Spleen (tissue), 7 donors: ENCODE results near the gene WDR88.

Experiments
- CTCF ChIP-seq, 11 experiments: fragments of 200-600 bp in 7 of 11; fragments of 450-650 bp in 4 of 11; sonication (generic) in 4 of 11; IDR thresholded peaks in 8 of 11; conservative IDR thresholded peaks in 3 of 11; 1 replicate in 7 of 11; 2 replicates in 4 of 11; pipeline versions ENCODE4 v1.4.0 to v1.8.0; 2016 to 2021; ENCODE audit warnings: antibody characterized with exemption in 11 of 11, inconsistent platforms in 4 of 11, mild to moderate bottlenecking in 1 of 11
- POLR2A ChIP-seq, 3 donors: fragments of 450-650 bp; IDR thresholded peaks; one replicate each; pipeline ENCODE4 v1.5.1; 2017; ENCODE audit warnings: antibody characterized with exemption in 3 of 3, mild to moderate bottlenecking in 1 of 3
- donor health status: DM: no; HTN: no; CAD: no; lungs with moderate emphysema.
- donor health status: DM: no; HTN: no; CAD: no.
- donor health status: DM: no; HTN: no; CAD: no.

GRCh38 chr19:33171916-33172359 lies 40.0 kb downstream of the WDR88 start:
- no peak for TF ChIP-seq CTCF (IDR thresholded peaks at IDR 0.05 in 8 of 11, conservative IDR thresholded peaks at IDR 0.05 in 3 of 11)
- no peak for TF ChIP-seq POLR2A (IDR thresholded peaks at IDR 0.05)
